HG03520 (cell line): Measurements from ENCODE around the gene STX3.
"Not testable (repeated sequence)": the region's sequence is repeated elsewhere in the genome, so short reads cannot be mapped to it uniquely, and the experiment has no call there.

ENCODE experiments used
- ATAC-seq: cut with Tn5 transposase; IDR thresholded peaks from one replicate; pipeline ENCODE4 v1.9.1; 2021; ENCODE audit warnings: mild to moderate bottlenecking, moderate library complexity; ENCODE audit not compliant: unreplicated experiment

The STX3 gene

DNA sequence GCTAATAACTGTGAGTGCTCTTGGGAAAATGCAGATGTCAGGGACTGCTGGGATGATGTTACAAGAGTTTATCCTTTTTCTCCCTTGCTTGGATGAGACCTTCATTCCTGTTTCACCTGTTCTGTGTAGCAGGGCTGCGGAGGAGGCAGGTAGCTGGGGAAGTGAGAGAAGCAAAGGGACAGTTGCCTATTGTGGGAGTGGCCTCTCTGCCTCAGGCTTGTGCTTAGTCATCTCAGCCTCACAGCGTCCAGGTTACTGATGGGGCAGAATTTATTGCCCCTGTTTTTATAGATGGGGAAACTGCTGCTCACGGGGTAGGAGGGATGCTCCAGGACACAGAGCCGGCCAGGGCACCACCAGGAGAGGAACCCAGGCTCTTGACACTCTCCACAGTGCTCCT, 1.7 kb downstream of the STX3 start:
- peak; percentile 40 for ATAC-seq

DNA sequence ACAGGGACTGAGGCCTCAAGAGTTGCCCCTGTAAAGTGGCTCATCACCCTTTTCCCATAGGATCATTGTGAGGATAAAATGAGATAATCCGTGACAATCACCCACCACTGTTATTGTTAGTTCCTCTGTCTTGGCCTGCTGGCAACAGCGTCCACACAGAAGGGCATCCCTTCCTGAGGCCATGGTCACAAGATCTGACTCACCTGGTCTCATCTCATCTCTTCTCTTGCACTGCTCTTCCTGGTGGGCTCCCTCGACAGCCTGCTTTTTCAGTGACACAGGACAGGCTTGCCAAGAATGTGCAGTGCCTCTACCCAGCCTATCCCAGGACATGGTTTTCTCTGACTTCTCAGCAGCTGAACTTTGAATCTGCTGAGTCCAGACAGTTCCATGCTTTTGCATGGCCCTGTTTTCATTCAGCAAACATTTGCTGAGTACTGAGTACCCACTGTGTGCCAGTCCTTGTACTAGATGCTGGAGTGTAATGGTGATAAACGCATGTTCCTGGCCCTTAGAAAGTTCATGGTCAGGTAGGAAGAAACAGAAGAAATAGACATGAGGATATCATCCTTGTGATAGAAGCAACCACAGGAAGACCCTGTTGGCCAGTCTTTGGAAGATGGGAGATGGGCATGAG, 3.3 kb downstream of the STX3 start:
- ATAC-seq: no peak

DNA sequence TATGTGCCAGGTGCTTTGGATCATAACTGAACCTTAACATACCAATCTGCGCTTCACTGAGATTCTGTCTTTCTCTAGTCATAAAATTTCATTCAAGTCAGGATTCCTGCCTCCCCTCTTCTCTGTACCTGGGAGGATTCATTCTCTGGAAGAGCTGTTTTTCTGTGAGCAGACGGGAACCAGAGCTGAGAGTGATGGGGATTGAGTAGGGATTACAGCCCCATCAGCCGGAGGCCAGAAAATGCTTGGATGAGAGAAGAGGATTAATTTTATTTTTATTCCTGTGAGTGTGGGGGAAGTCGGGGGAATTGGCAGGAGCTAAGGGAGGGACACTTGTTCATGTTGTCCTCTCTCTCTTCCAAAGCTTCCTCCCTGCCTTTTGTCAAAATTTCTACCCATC, 4.7 kb downstream of the STX3 start:
- no peak for ATAC-seq

DNA sequence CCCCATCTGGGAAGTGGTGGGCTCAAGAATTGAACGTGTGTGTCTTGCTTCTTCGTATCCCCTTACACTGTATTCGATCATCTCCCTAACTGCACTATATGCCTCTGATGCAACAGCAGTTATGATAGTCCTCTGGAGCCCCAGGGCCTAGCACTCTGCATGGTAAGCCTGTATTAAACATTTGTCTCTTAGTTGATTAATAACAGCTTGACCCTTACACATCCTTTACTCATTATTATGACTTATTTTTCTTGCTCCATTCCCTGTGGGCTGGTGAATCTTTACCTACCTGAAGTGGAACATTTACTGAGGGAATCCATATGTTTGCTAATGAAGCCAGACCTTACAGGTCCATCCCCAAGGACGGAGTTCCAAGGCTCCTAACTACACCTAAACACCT, 5.6 kb downstream of the STX3 start:
- ATAC-seq: no peak

DNA sequence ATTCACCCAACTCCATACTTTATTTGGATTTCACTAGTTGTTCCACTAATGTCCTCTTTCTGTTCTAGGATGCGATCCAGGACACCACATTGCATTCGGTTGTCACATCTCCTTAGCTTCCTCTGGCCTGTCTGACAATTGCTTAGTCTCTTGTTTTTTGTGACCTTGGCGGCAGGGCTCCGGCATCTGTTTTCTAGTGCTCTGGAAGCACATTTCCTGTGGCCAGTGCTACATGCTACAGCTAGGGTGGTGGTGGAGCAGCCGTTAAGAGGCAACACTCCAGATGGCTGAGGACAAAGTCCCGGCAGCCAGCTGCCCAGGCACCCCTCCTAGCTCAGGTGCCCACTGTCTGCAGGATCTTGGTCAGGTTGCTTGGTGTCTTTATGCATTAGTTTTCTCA, 6.8 kb downstream of the STX3 start:
- no peak for ATAC-seq

DNA sequence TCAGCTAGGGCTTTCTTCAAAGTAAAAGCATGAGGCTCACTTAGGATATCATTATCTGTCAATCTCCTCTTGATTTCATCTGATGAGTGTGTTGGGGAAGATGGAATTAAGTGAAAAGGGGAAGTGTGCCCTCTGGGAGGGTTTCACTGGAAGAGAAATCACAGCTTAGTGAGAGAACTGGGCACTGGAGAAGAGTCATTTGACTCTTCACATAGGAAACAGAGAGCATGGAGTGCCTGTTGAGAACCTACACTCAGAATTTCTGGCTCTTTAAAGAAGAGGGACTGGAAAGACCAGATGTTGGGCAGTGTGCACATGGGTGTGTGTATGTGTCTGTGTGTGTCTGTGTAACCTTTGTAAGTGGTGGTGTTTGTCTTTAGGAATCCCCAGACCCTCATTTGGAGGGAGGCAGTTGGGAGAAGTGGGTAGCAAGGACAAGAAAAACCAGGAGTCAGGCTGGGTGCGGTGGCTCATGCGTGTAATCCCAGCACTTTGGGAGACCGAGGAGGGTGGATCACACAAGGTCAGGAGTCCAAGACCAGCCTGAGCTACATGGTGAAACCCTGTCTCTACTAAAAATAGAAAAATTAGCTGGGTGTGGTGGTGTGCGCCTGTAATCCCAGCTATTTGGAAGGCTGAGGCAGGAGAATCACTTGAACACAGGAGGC, 10.0 kb downstream of the STX3 start:
- no peak for ATAC-seq

DNA sequence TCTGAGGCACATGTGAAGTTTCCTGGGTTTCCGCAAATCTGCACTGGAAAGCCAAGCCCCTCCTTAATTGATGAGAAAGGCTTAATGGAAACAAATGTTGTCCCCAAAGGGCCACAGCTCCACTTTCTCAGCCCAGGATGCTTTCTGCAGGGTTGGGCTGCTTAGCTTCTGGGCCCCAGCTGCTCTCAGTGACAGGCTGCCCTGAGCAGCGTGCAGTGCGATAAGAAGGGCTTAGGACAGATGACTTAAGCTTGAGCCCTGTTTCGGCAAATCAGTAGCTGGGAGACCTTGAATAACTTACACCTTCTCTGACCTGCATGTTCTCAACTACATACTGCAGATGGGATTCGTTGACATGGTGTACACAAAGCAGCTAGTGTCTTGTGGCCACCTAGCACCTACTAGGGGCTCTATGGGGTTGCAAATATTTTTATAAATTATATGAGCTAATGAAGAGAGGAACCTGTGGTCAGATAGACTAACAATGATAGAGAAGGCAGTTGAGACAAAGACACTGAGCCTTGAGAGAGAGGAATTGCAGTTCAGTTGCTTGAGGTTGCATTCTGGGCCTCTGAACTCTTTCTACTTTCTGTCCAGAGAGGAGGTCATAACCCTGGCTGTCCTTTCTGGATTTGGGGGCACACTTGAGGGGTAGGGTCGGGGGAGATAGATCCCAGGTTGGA, 11.5 kb downstream of the STX3 start:
- ATAC-seq: no peak

DNA sequence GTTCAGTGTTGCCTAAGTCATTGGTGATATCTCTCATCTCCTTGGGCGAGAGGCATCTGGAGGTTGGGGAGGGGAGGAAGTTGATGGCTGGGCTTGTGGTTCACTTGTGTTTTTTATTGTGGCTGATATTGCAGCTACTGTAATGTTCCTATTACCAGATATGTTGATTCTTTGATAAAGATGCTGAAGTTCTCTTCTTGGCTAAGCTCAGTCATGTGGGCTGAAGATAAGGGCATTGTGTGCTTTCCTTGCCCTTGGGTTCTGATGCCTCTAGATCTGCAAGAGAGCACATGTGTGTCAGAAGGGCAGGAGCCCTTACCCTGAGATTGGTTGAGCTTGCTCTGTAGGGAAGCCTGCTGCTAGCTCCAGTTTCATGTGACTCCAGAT, 12.0 kb downstream of the STX3 start:
- ATAC-seq: no peak

DNA sequence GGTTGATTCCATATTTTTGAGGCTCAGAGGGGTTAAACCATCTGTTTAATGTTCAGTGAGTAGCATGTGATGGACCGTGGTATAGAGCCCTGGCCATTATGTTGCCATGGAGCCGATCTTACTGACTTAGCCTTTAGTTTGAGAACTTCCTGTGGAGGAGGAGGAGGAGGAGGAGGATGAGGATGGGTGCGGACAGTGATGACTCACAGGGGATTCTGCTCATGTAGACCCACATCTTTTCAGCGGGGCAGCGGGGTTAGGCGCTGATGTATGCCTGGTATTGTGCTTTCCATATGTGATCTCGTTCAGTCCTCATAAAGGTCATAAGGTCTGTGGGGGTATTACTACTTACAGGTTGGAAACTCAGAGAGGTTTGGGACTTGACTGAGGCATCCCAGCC, 13.9 kb downstream of the STX3 start:
- ATAC-seq: no peak

DNA sequence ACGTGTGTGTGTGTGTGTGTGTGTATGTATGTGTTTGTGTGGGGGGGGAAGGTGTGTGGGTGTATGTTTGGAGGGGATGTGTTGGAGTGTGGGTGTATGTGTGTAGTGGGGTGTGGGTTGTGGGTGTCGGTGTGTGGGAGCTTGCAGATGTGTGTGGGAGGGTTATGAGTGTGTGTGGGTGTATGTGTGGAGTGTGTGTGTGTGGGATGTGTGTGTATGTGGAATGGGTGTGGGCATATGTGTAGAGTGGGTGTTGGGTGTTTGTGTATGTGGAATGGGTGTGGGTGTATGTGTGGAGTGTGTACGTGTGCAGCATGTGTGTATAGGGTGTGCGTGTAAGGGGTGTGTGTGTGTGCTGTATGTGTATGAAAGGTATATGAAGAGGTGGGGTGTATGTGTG, 14.7 kb downstream of the STX3 start:
- no peak for ATAC-seq

DNA sequence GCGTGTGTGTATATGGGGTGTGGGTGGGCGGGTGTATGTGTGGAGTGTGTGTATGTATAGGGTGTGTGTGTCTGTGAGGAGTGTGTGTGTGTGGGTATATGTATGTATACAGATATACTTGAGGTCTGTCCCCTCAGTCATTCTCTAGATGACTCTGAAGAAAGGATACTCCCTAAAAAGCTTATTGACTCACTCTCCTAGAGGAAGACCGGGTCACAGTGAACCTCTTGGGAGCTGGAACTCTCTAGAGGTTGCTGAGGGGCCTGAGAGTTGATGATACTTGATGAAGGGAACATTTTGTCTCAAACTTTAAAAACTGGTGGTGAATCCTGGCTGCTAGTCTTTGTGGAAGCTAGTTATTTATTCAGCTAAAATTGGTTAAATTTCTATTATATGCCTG, 15.1 kb downstream of the STX3 start:
- ATAC-seq: no peak

DNA sequence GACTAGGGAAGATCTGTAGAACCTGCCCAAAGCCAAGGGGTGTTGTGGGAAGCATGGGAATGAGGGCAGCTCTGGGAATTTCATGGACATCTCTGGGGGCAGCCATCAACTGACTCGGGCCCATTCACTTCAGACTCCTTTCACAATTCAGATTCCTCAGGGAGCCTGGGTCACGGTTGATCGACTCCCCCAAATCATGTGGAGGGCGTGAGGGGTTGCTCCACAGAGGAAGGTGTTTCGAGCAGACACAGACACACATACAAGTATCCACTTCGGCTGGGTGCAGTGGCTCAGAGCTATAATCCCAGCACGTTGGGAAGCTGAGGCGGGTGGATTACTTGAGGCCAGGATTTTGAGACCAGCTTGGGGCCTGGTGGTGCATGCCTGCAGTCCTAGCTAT, 15.7 kb downstream of the STX3 start:
- ATAC-seq: no peak

DNA sequence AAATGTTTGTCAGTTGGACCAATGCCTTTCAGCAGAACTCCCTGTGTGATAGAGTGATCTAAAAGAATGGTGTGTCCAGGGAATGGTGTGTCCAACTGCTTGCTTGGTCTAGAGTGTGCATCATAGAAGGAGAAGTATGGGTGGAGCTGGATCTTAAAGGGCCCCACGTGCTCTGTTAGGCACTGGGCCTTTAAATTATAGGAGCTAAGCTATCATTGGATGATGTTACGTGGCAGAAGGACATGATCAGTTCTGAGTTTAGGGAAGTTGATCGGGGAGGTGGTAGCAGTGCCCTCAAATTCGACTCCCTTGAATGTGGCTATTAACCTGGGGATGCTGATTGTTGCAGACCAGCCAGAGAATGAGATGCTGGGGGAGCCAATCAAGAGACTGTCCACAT, 16.4 kb downstream of the STX3 start:
- no peak for ATAC-seq

DNA sequence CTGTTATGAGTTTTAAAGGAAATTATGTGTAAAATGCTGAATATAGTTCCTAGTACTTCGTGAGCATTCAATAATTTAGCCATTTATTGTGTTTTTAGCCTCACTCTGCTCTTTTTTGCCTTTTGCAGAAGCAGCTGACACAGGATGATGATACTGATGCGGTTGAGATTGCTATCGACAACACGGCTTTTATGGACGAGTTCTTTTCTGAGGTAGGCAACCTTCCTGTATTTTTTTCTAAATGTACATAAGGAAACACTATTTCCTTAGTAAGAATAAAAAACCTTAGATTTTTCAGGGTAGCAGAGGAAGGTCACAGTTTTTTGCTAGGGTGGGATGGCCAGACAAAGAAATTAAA, 17.9 kb downstream of the STX3 start:
- ATAC-seq: no peak

DNA sequence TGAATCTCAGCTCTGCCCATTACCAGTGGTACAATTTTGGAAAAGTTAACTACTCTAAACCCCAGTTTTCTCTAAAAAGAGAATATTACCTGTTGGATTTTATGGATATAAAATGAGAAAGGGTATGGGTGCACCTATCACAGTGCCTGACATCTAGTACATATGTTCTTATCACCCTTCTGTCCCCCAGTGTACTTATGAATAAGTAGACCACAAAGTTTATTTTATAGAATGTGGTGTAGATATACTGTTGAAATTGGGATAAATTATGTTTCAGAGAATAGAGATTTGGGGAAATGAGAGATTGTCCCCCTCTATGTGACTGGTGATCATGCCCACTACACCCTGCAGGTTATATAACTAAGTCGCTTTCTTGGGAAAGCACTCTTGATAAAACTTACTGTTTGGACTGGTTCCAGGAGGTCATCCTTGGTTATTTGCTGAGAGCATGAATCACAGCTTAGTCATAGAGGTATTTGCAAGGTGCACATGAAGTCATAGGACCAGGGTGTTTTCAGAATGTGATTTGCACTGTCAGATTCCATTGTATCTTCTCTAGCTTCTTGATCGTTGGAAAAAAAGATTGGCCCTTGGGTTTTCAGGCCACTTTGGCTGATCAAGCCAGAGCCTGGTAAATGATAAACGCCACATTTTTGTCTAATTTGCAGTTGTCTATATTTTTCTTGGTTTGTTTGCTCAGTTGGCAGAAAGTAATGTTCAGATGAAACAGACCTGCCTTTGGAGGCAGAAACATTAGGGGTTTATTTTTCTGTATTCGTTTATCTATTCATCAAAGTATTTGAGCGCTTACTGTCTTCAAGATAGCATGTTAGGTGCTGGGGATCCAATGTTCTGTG, 21.3 kb downstream of the STX3 start:
- no peak for ATAC-seq

DNA sequence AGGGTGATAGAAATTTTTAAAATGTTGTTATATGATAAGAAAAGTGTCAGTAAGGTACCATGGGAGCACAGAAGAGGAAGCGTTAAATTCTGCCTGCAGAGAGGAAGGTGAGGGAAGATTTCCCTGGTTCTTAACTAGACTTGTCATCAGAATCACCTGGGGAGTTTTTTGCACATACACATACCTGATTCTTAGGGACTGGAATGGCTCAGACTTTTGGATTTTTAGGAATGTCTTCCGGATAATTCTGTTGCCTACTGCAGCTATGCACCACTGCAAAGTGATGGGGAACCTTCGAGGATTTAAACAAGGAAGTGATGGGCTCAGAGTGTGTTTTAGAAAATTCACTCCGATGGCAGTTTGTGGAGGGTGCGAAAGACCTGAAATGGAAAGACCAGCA, 21.9 kb downstream of the STX3 start:
- no peak for ATAC-seq

DNA sequence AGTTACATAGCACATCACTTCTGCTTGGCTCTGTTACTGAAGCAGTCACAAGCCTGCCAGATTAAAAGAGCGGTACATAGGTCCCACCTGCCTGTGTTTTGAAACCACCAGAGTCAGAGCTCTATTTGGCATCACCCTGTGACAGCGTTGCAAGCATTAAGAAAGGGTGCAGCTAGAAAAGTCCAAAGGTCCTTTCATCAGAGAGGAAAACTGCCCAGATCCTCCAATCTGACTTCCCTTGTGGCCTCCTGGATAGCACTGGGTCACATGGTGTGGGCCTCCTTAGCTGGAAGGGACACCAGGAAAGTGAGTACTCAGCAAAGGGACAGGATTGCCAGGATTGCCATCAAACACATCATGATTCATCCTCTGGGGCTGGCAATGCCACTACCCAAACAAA, 22.9 kb downstream of the STX3 start:
- no peak for ATAC-seq

DNA sequence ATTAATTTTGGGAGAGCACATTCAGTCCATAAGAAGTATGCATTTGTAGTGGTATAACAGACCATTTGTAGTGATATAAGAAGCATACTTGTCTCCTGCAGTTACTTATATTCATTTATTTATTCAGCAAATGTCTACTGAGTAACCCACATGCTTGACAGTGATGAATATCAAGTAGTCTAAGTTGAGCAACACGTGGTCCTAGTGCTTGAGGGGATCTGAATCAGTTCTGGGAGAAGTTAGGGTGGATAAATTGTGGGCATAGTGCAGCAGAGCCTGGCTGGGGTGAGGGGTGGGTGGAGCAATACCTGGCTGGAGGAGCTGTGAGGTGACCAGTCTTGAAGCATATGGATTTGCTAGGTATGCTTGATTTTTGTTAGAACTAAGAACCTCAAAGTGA, 24.3 kb downstream of the STX3 start:
- ATAC-seq: no peak

DNA sequence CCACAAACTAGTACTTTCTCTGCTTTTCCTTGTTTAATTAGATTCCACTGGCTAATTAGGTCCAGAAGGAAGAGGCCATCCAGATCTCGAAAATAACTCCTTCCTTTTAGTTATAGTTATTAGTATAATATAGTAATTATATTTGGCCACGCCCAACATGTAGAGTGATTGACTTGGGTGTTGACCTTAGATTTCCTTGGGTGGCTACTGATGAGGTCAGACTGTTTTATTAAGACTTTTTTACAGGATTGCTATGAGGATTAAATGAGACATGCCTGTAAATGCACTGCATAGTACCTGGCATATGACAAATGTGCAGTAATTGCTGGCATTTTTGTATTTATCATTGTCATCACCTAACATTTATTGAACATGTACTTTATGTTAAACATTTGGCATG, 26.9 kb downstream of the STX3 start:
- ATAC-seq: no peak

DNA sequence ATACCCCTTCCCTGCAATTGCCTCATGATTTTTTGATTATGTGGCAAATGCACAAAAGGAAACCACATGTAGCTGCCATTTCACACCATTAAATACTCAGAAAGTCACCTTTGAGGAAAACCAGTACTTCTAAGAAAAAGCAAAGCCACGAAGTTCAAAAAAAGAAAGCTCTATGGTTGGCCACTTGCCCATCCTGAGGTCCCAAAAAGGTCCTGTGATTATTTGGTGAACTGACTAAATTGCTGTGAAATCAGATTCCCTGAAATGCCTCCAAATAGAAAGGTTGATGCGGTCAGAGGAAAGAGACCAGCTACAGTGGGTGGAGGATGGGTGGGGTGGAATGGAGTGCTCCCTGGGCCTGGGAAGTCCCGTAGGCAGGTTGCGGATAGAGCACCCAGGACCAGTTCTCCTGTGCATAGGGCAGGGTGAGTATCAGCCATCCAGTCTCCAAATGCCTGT, 28.5 kb downstream of the STX3 start:
- ATAC-seq: no peak

DNA sequence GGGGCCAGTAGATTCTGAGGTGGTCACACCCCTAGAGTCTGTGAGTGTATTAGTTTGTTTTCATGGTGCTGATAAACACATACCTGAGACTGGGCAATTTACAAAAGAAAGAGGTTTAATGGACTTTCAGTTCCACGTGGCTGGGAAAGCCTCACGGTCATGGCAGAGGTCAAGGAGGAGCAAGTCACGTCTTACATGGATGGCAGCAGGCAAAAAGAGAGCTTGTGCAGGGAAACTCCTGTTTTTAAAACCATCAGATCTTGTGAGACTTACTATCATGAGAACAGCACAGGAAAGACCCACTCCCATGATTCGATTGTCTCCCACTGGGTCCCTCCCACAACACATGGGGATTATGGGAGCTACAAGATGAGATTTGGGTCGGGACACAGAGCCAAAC, 29.3 kb downstream of the STX3 start:
- ATAC-seq: not testable (repeated sequence)

DNA sequence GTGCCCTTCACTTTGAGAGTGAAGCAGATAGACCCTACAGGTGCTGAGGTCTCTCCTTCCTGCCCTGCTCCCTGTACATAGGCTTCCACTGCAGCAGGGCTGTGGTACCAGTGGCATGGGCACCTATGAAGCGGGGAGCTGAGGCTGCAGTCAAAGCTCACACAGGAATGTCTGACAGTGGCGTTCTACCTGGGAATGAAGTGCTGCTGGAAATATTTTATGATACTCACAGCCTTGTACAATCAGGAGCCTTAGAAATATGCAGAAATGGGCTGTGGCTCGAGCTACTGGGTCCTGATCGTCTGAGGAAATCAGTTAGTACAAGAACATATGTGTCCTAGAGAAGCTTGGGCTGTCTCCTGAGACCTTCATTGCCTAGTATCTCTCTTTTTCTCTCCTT, 30.6 kb downstream of the STX3 start:
- ATAC-seq: no peak
